Measurements from ENCODE around the gene DNAJB6. TPM values are rescaled to one million over a fixed set of nuclear protein-coding genes. Genes with fewer than 3 reads are reported as not detected.

Gene DNAJB6
- total and polyA plus RNA-seq, 7 donors: 71.5 to 145 (median 120) TPM

- DNase-seq: peak; percentile 57
- H3K9me3 ChIP-seq: no peaks in the 10 kb centered on the region
- H3K27ac ChIP-seq: no peak overlapping the region
- H3K27me3 ChIP-seq: no peaks in the 10 kb centered on the region
- intact Hi-C loops (cut with DNase I): no loop called here
- peak overlapping the region in 3 of 4 donors; percentile 16 to 32 (median 20) for H3K4me3 ChIP-seq
- no peaks in the 10 kb centered on the region for H3K36me3 ChIP-seq
- WGBS, 2 donors: 26 to 29% methylated on average over 18 of the region's 18 CpGs
- TF ChIP-seq POLR2A (IDR thresholded peaks at IDR 0.05) (no peak), CTCF (IDR thresholded peaks at IDR 0.05) (peak in 3 of 4 experiments; percentile 46 to 68 (median 54))
- H3K4me1 ChIP-seq: peaks cover 0 to 10% (median 7%) of the 10 kb centered on the region in 4 donors
These were observed 96.3 kb downstream of the DNAJB6 start for GRCh38 chr7:157432957-157433576.

DNA sequence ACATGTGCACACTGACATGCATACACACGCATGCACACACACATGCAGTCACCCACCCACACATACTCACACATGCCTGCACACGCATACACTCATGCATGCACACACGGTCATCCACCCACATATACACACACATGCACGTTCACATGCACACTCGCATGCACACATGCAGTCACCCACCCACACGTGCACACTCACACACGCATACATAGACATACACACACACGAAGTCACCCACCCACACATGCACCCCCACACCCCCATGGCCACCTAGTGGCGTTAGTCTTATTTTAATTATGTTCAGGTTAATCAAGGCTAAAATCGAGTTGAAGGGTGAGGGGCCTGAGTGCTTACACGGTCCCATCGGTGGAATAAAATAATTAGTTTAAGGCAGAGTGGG lies 96.8 kb downstream of the DNAJB6 start:
- H3K9me3 ChIP-seq: no peaks in the 10 kb centered on the region
- no peaks in the 10 kb centered on the region for H3K27me3 ChIP-seq
- intact Hi-C loops (cut with DNase I): no loop called here
- no peak for DNase-seq
- H3K36me3 ChIP-seq: no peaks in the 10 kb centered on the region
- H3K4me3 ChIP-seq: no peak overlapping the region
- no peak for TF ChIP-seq CTCF (IDR thresholded peaks at IDR 0.05)
- no peak for TF ChIP-seq POLR2AphosphoS5 (IDR thresholded peaks at IDR 0.05)
- TF ChIP-seq POLR2A (IDR thresholded peaks at IDR 0.05): no peak
- no peak for TF ChIP-seq EP300 (IDR thresholded peaks at IDR 0.05)
- 74 to 84% methylated on average over 12 of the region's 12 CpGs for WGBS, 2 donors
- H3K4me1 ChIP-seq: peaks cover 0 to 10% (median 7%) of the 10 kb centered on the region in 4 donors
- H3K27ac ChIP-seq: no peak overlapping the region

DNA sequence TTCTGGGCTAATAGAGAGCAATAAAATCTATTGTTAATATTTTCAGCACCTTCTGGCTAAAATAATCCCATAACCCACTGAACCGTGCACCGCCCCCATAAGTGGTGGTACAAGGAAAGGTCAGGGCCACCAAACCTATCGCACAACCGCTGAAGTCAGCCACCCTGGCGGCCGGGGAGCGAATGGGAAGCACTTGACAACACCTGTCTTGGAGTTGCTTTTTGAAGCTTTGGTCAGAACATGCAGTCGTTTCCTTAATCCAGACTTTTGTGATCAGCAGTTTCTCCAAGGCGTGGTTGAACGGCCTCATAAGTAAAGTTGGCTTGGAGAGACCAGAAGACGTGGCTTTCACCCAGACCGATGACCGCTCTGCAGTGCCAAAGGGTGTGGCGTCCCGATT lies 97.4 kb downstream of the DNAJB6 start:
- no peaks in the 10 kb centered on the region for H3K36me3 ChIP-seq
- H3K4me1 ChIP-seq: peaks cover 0 to 10% (median 7%) of the 10 kb centered on the region in 4 donors
- WGBS, 2 donors: 67 to 88% methylated on average over 15 of the region's 15 CpGs
- no peak overlapping the region for H3K4me3 ChIP-seq
- TF ChIP-seq POLR2AphosphoS5 (IDR thresholded peaks at IDR 0.05) (no peak), POLR2A (IDR thresholded peaks at IDR 0.05) (no peak), CTCF (IDR thresholded peaks at IDR 0.05) (no peak), EP300 (IDR thresholded peaks at IDR 0.05) (no peak)
- no peaks in the 10 kb centered on the region for H3K27me3 ChIP-seq
- no peak overlapping the region for H3K27ac ChIP-seq
- H3K9me3 ChIP-seq: no peaks in the 10 kb centered on the region
- intact Hi-C loops (cut with DNase I): no loop called here
- DNase-seq: peak; percentile 19

DNA sequence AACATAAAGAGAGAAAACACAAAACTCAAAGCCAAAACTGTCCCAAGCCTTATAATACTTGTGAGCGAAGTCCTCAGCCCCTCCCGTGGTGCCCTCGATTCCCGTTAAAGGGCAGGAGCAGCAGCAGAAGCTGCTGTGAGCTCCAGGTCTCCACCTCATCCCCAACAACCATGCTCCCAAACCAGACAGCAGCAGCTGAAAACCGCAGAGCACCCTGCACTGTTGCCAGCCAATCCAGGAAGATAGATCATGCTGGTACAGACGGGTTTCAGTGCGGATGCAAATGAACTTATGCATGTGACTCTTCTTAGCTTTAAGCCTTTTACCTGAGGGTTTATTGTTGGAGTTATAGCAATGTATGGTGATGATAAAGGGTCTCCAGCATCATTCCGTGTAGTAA lies 97.9 kb downstream of the DNAJB6 start:
- DNase-seq: peak; percentile 25
- 52 to 72% methylated on average over 8 of the region's 8 CpGs for WGBS, 2 donors
- intact Hi-C loops (cut with DNase I): no loop called here
- no peak overlapping the region for H3K4me3 ChIP-seq
- peaks cover 0 to 10% (median 7%) of the 10 kb centered on the region in 4 donors for H3K4me1 ChIP-seq
- TF ChIP-seq POLR2A (IDR thresholded peaks at IDR 0.05) (no peak), EP300 (IDR thresholded peaks at IDR 0.05) (no peak), CTCF (IDR thresholded peaks at IDR 0.05) (no peak), POLR2AphosphoS5 (IDR thresholded peaks at IDR 0.05) (no peak)
- H3K36me3 ChIP-seq: no peaks in the 10 kb centered on the region
- no peaks in the 10 kb centered on the region for H3K9me3 ChIP-seq
- H3K27me3 ChIP-seq: no peaks in the 10 kb centered on the region
- no peak overlapping the region for H3K27ac ChIP-seq

DNA sequence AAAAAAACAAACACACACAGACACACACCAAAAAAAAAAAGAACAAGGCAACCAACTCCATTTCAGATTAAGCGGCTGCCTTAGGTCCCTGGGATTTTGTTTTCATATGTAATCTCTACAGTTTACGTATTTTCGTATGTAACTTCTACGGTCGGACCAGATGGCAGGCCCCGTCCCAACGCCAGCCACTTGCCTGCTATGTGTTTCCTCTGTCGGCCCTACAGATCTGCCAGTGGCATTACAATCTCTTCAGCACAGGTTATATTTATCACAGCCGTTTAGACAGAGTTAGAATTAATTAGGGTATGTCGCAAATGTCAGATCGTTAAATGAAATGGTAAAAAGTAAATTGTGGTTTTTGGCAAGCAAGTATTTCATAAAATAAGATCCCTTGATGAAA lies 99.3 kb downstream of the DNAJB6 start:
- H3K4me3 ChIP-seq: no peak overlapping the region
- H3K4me1 ChIP-seq: peaks cover 0 to 10% (median 7%) of the 10 kb centered on the region in 4 donors
- intact Hi-C loops (cut with DNase I): no loop called here
- WGBS, 2 donors: 73 to 79% methylated on average over 11 of the region's 11 CpGs
- no peaks in the 10 kb centered on the region for H3K36me3 ChIP-seq
- H3K27me3 ChIP-seq: no peaks in the 10 kb centered on the region
- no peak for TF ChIP-seq CTCF (IDR thresholded peaks at IDR 0.05)
- TF ChIP-seq POLR2A (IDR thresholded peaks at IDR 0.05): no peak
- TF ChIP-seq POLR2AphosphoS5 (IDR thresholded peaks at IDR 0.05): no peak
- TF ChIP-seq EP300 (IDR thresholded peaks at IDR 0.05): no peak
- DNase-seq: peak; percentile 10
- no peak overlapping the region for H3K27ac ChIP-seq
- H3K9me3 ChIP-seq: no peaks in the 10 kb centered on the region
